Gastroesophageal sphincter (tissue), 4 donors: Measurements from ENCODE around the gene MED27. TPM values are rescaled to one million over a fixed set of nuclear protein-coding genes. Genes with fewer than 3 reads are reported as not detected.

Experiments used
- ATAC-seq: fragments of 150-250 bp; one replicate; pipeline ENCODE4 v1.9.1; 2016; ENCODE audit warnings: mild to moderate bottlenecking, moderate library complexity
- H3K27ac ChIP-seq, 4 donors: fragments of 200-600 bp; sonication (generic) in 3 of 4; 1 replicate in 3 of 4; 2 replicates in 1 of 4; pipeline ENCODE4 v1.5.1; 2016 to 2019
- H3K27me3 ChIP-seq: fragments of 200-600 bp; sonication (generic); one replicate; pipeline ENCODE4 v1.5.1; 2019
- H3K36me3 ChIP-seq, 2 donors: fragments of 200-600 bp; sonication (generic); one replicate each; pipeline ENCODE4 v1.5.1; 2019; ENCODE audit warnings: control low read depth in 1 of 2
- H3K4me1 ChIP-seq, 3 donors: fragments of 200-600 bp; sonication (generic); 1 replicate in 2 of 3; 2 replicates in 1 of 3; pipeline ENCODE4 v1.5.1; 2016 to 2019; ENCODE audit warnings: control low read depth in 2 of 3
- H3K4me3 ChIP-seq, 2 donors: fragments of 200-600 bp; sonication (generic); one replicate each; pipeline ENCODE4 v1.5.1; 2019; ENCODE audit warnings: mild to moderate bottlenecking in 1 of 2, moderate library complexity in 1 of 2
- H3K9me3 ChIP-seq, 3 donors: fragments of 200-600 bp; sonication (generic); one replicate each; pipeline ENCODE4 v1.5.1; 2017 to 2019; ENCODE audit warnings: control low read depth in 2 of 3
- EP300 ChIP-seq: sonication (generic); formaldehyde crosslinking; IDR thresholded peaks from one replicate; pipeline ENCODE4 v1.6.1; 2017; ENCODE audit warnings: antibody characterized with exemption, mild to moderate bottlenecking
- POLR2A ChIP-seq, 2 donors: fragments of 450-650 bp; IDR thresholded peaks; one replicate each; pipeline ENCODE4 v1.6.1; 2017; ENCODE audit warnings: antibody characterized with exemption in 2 of 2, mild to moderate bottlenecking in 2 of 2, moderate library complexity in 1 of 2
- POLR2AphosphoS5 ChIP-seq: sonication (generic); formaldehyde crosslinking; IDR thresholded peaks from one replicate; pipeline ENCODE4 v1.6.1; 2017; ENCODE audit warnings: antibody characterized with exemption
- WGBS, 2 donors: methylation state at CpG; one replicate each; pipeline ENCODE4 v1.1.5; 2018; ENCODE audit warnings: low coverage in 1 of 2; 5-methylcytosine and 5-hydroxymethylcytosine counted together
- total RNA-seq, 4 donors: library from RNA; depleted of rRNA; stranded (reverse); fragments of >200 nt; gene quantifications; one replicate each; pipeline ENCODE4 v1.1.0, GENCODE V29; 2016
- TF ChIP-seq, protein P1 (sequence below), 4 experiments: fragments of 200-600 bp in 2 of 4; fragments of 450-650 bp in 2 of 4; sonication (generic) in 1 of 4; IDR thresholded peaks; one replicate each; pipeline ENCODE4 v1.5.1; 2017 to 2019; ENCODE audit warnings: antibody characterized with exemption in 4 of 4, mild to moderate bottlenecking in 2 of 4, moderate library complexity in 2 of 4

The MED27 gene
- total RNA-seq, 4 donors from 2014 or later = 13.2 to 21.0 (median 13.9) TPM

DNA sequence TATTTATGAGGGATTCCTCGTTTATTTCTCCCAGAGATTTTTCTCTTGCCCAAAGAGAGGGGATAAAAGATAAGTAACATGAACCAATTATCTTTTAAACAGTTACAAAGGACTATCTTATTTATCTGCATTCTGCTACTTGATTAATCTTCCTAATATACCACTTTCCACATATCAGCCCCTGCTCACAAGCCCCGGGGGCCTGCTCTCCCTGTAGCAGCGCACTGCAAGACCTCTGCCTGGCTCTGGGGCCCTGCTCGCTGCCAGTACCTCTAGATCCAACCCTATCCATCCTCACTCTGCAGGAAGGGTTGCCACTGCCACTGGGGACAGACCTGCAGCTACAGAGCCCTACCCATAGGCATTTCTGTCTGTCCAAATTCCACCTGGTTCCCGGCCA, 75.3 kb downstream of the MED27 start:
- peaks cover 0 to 16% (median 0%) of the 10 kb centered on the region in 3 donors for H3K4me1 ChIP-seq
- H3K36me3 ChIP-seq = no peaks in the 10 kb centered on the region
- no peaks in the 10 kb centered on the region for H3K9me3 ChIP-seq
- 83 to 100% methylated on average over 1 to 2 of the region's 5 CpGs for whole genome bisulfite sequencing, 2 donors
- no peak overlapping the region for H3K4me3 ChIP-seq
- H3K27me3 ChIP-seq = no peaks in the 10 kb centered on the region
- no peak for ATAC-seq
- H3K27ac ChIP-seq = no peak overlapping the region
- TF ChIP-seq POLR2AphosphoS5 (no peak), POLR2A (IDR thresholded peaks at IDR 0.05) (no peak), EP300 (no peak)
- TF ChIP-seq, protein P1, sequence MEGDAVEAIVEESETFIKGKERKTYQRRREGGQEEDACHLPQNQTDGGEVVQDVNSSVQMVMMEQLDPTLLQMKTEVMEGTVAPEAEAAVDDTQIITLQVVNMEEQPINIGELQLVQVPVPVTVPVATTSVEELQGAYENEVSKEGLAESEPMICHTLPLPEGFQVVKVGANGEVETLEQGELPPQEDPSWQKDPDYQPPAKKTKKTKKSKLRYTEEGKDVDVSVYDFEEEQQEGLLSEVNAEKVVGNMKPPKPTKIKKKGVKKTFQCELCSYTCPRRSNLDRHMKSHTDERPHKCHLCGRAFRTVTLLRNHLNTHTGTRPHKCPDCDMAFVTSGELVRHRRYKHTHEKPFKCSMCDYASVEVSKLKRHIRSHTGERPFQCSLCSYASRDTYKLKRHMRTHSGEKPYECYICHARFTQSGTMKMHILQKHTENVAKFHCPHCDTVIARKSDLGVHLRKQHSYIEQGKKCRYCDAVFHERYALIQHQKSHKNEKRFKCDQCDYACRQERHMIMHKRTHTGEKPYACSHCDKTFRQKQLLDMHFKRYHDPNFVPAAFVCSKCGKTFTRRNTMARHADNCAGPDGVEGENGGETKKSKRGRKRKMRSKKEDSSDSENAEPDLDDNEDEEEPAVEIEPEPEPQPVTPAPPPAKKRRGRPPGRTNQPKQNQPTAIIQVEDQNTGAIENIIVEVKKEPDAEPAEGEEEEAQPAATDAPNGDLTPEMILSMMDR (IDR thresholded peaks at IDR 0.05) = no peak

DNA sequence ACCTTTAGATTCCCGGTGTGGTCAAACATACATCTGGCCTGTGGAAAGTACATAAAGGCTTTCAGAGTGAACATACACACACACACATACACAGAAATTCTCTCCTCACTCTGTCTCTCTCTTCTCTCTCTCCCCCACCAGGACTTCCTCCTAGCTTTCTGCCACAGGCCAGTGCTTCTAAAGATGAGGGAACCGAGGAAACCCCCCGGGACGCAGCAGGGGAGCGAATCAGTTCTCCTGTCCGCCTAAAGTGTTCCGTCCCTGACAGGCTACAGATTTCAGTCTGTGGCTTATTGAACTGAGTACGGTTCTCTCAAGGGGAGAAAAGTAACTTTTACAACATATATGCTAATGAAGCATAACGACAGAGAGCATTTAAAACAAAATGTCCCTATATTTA, 75.8 kb downstream of the MED27 start:
- TF ChIP-seq EP300 (no peak), POLR2AphosphoS5 (no peak), POLR2A (IDR thresholded peaks at IDR 0.05) (no peak)
- TF ChIP-seq, protein P1 (IDR thresholded peaks at IDR 0.05) = no peak
- Histone ChIP-seq H3K4me1 (peaks cover 0 to 16% (median 0%) of the 10 kb centered on the region in 3 donors), H3K4me3 (no peak overlapping the region), H3K36me3 (no peaks in the 10 kb centered on the region), H3K27me3 (no peaks in the 10 kb centered on the region), H3K9me3 (no peaks in the 10 kb centered on the region), H3K27ac (no peak overlapping the region)
- ATAC-seq = no peak
- 70 to 87% methylated on average over 2 to 9 of the region's 9 CpGs for WGBS, 2 donors

DNA sequence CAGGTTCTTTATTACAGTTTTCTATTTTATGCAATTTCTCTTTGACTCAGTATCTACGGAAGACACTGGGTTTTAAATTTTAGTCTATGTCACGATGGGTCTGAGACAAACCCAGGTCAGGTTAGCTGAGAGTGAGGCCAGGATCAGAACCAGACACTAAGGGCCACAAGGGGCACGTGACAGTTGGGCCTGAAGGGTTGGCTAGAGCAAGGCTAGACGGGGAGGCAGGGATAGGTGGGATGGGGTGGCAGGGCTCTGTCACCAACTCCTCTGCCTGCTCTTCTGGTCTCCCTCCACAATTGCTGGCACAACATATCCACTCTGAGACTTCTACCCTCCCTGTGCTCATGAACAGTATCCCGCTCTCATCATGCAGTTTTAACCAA, 76.4 kb downstream of the MED27 start:
- H3K36me3 ChIP-seq = no peaks in the 10 kb centered on the region
- no peaks in the 10 kb centered on the region for H3K9me3 ChIP-seq
- H3K27ac ChIP-seq = no peak overlapping the region
- no peak for ATAC-seq
- no peaks in the 10 kb centered on the region for H3K27me3 ChIP-seq
- no peak overlapping the region for H3K4me3 ChIP-seq
- peaks cover 0 to 16% (median 0%) of the 10 kb centered on the region in 3 donors for H3K4me1 ChIP-seq
- TF ChIP-seq EP300 (no peak), POLR2A (IDR thresholded peaks at IDR 0.05) (no peak), POLR2AphosphoS5 (no peak)
- TF ChIP-seq, protein P1 (IDR thresholded peaks at IDR 0.05) = no peak
- WGBS, 2 donors = 92% methylated on average over 4 of the region's 5 CpGs; no CpG with 5 or more reads in 1 of the 2 donors

DNA sequence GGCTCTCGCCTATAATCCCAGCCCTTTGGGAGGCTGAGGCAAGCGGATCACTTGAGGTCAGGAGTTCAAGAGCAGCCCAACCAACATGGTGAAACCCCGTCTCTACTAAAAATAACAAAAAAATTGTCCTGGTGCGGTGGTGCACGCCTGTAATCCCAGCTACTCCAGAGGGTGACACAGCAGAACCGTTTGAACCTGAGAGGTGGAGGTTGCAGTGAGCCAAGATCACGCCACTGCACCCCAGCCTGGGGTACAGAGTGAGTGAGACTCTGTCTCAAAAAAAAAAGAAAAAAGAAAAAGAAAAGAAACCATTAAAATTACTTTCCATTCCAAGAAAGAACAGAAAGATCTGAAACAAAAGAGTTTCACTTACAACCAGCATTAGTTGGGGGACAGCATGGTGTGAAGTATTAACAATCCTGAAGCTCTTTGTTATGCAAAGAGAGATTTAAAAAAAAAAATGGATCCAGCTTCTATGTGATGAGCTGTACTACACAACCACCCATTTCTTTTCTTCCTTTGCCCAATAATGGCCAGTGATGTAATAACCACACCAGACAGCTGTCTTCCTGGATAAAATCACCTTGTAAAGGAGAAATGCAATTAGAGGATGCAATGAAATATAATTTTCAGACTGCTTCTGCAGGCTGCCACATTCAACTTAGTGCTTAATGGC, 76.9 kb downstream of the MED27 start:
- Histone ChIP-seq H3K9me3 (no peaks in the 10 kb centered on the region), H3K27me3 (no peaks in the 10 kb centered on the region), H3K27ac (no peak overlapping the region), H3K4me3 (no peak overlapping the region), H3K4me1 (peaks cover 0 to 22% (median 0%) of the 10 kb centered on the region in 3 donors), H3K36me3 (no peaks in the 10 kb centered on the region)
- 95% methylated on average over 4 of the region's 7 CpGs; no CpG with 5 or more reads in 1 of the 2 donors for WGBS, 2 donors
- TF ChIP-seq EP300 = no peak
- no peak for TF ChIP-seq POLR2AphosphoS5
- TF ChIP-seq POLR2A (IDR thresholded peaks at IDR 0.05) = no peak
- TF ChIP-seq, protein P1 (IDR thresholded peaks at IDR 0.05) = no peak
- ATAC-seq = no peak

DNA sequence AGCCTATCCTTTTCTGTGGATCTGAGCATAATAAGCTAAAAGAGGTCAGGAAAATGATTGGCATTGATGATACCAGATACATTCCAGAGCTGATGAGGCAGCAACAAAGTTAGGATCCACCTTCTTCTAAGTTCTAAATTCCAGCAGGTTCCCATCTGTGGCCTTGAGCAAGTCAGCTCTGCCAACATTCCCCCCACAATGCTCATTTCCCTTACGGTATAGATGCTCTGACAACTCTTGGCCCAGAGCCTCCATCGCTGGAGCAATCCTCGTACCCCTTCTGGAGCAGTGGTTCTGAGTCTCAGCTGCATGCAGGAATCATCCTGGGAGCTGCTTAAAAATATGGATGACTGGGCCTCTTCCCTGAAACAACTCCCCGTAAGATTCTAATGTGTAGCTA, 78.1 kb downstream of the MED27 start:
- Histone ChIP-seq H3K36me3 (peaks cover 0 to under 1% of the 10 kb centered on the region in 2 donors), H3K4me3 (no peak overlapping the region), H3K4me1 (peaks cover 0 to 22% (median 0%) of the 10 kb centered on the region in 3 donors), H3K27ac (no peak overlapping the region), H3K9me3 (no peaks in the 10 kb centered on the region), H3K27me3 (no peaks in the 10 kb centered on the region)
- no peak for ATAC-seq
- WGBS, 2 donors = 85% methylated on average over 3 of the region's 4 CpGs; no CpG with 5 or more reads in 1 of the 2 donors
- TF ChIP-seq POLR2AphosphoS5 (no peak), EP300 (no peak)
- TF ChIP-seq, protein P1 (IDR thresholded peaks at IDR 0.05) = no peak
